GM18502 (cell line): ENCODE results near the gene IL19.

ENCODE experiments used
- ATAC-seq: cut with Tn5 transposase; IDR thresholded peaks from one replicate; pipeline ENCODE4 v1.9.1; 2021; ENCODE audit warnings: mild to moderate bottlenecking; ENCODE audit not compliant: unreplicated experiment, poor library complexity

The IL19 gene

GRCh38 chr1:206883876-206884275, 113.3 kb downstream of the IL19 start:
- no peak for ATAC-seq

- no peak for ATAC-seq
Measured at GRCh38 chr1:206885341-206886060, 114.9 kb downstream of the IL19 start.

GRCh38 chr1:206886831-206887230, 116.3 kb downstream of the IL19 start:
- ATAC-seq, result no peak

GRCh38 chr1:206887701-206888100, 117.1 kb downstream of the IL19 start:
- ATAC-seq, result no peak

- ATAC-seq, result no peak
Measured at GRCh38 chr1:206890125-206891060, 119.8 kb downstream of the IL19 start.

GRCh38 chr1:206891412-206891811, 120.8 kb downstream of the IL19 start:
- ATAC-seq, result no peak
